ENCODE data around the gene MOB3B. TPM values are rescaled to one million over a fixed set of nuclear protein-coding genes. Genes with fewer than 3 reads are reported as not detected.

The MOB3B gene
- total and polyA plus RNA-seq, 2 of the 13 experiments (the other 11 are each of a cell fraction or from before 2014, with no cell fraction given) = 0.03 to 0.09 TPM

- no TSS peak for BruUV-seq (replicated peaks)
- TF ChIP-seq THAP11 (CRISPR knock-in tag; IDR thresholded peaks at IDR 0.05) = peak; percentile 35; the same call in 1 of the 2 replicates
- TF ChIP-seq HNRNPK (IDR thresholded peaks at IDR 0.05; ENCODE audit: low read depth, low read length, poor library complexity, severe bottlenecking) = no peak
- no peak for TF ChIP-seq ZNF570 (CRISPR knock-in tag; IDR thresholded peaks at IDR 0.05; ENCODE audit: borderline replicate concordance)
- TF ChIP-seq ZNF652 (CRISPR knock-in tag; IDR thresholded peaks at IDR 0.05; ENCODE audit: borderline replicate concordance, low read depth) = no peak
- peak; percentile 93 for TF ChIP-seq CEBPG (CRISPR knock-in tag; IDR thresholded peaks at IDR 0.05)
- TF ChIP-seq FOXA3 (CRISPR knock-in tag; IDR thresholded peaks at IDR 0.05) = peak; percentile 73
- TF ChIP-seq ZNF362 (CRISPR knock-in tag; IDR thresholded peaks at IDR 0.05; ENCODE audit: borderline replicate concordance) = no peak
- no peak for TF ChIP-seq CREB1 (IDR thresholded peaks at IDR 0.05)
- 0 out of 2 replicates have a peak, but pooled peaks have one; percentile 31 for TF ChIP-seq CREB1 (CRISPR knock-in tag; IDR thresholded peaks at IDR 0.05)
- TF ChIP-seq NFYC (CRISPR knock-in tag; IDR thresholded peaks at IDR 0.05) = no peak
- TF ChIP-seq DDIT3 (CRISPR knock-in tag; IDR thresholded peaks at IDR 0.05) = no peak
- TF ChIP-seq ISL2 (CRISPR knock-in tag; IDR thresholded peaks at IDR 0.05) = peak; percentile 25; the same call in 1 of the 2 replicates
- no peak for TF ChIP-seq FOXP1 (IDR thresholded peaks at IDR 0.05)
- peak; percentile 76 for TF ChIP-seq FOXP1 (CRISPR knock-in tag; IDR thresholded peaks at IDR 0.05)
- TF ChIP-seq ARID5B (CRISPR knock-in tag; IDR thresholded peaks at IDR 0.05) = peak; percentile 84
- peak; percentile 54; the same call in 1 of the 2 replicates for TF ChIP-seq CHD4 (IDR thresholded peaks at IDR 0.05; ENCODE audit: borderline replicate concordance, low read length)
- no peak for TF ChIP-seq SRSF9 (IDR thresholded peaks at IDR 0.05; ENCODE audit: borderline replicate concordance, insufficient read depth, low read depth, low read length, poor library complexity, severe bottlenecking)
- peak in 1 of 2 experiments; percentile 80; a peak in 2 of 4 replicates for TF ChIP-seq EP300 (IDR thresholded peaks at IDR 0.05; ENCODE audit: low read depth in 2 of 2, low read length in 2 of 2)
- no peak for TF ChIP-seq EP300 (CRISPR knock-in tag; IDR thresholded peaks at IDR 0.05; ENCODE audit: borderline replicate concordance)
- no peak for TF ChIP-seq REXO4 (CRISPR knock-in tag; IDR thresholded peaks at IDR 0.05; ENCODE audit: borderline replicate concordance)
- TF ChIP-seq NFIC (IDR thresholded peaks at IDR 0.05; ENCODE audit: low read length) = peak; percentile 61; the same call in 1 of the 2 replicates
- TF ChIP-seq RFX3 (CRISPR knock-in tag; IDR thresholded peaks at IDR 0.05) = no peak
These were observed 36.5 kb upstream of the MOB3B start for GRCh38 chr9:27566118-27566517.

More at GRCh38 chr9:27566118-27566517, 36.5 kb upstream of the MOB3B start:
- no peak overlapping the region for H2AFZ ChIP-seq (ENCODE audit: low read length)
- H3K9ac ChIP-seq (ENCODE audit: insufficient read depth, low read depth, low read length) = no peak overlapping the region
- H3K79me2 ChIP-seq (ENCODE audit: insufficient read depth, low read length) = no peaks in the 10 kb centered on the region
- H3K27ac ChIP-seq (ENCODE audit: extremely low read length, insufficient read depth, low read length) = peak overlapping the region; percentile 54
- ATAC-seq (peak; percentile 88), DNase-seq (ENCODE audit: low spot score) (peak; percentile 81), FAIRE-seq (no peak)
- in situ Hi-C loops (cut with HindIII; ENCODE audit: extremely low pct_ligation_motif_present, low pct_unique_long_range_greater_than_20kb) (no loop called here), intact Hi-C loops (cut with micrococcal nuclease; ENCODE audit: unreplicated experiment) (no loop called here)
- H3K4me1 ChIP-seq (ENCODE audit: insufficient read depth, low read length) = peaks cover 51% of the 10 kb centered on the region
- WGBS (ENCODE audit: low lambda C conversion rate) = 14% methylated on average over 1 of the region's 1 CpG
- H4K20me1 ChIP-seq (ENCODE audit: insufficient read depth, low read length) = no peaks in the 10 kb centered on the region
- ChIA-PET CTCF (ENCODE audit: low intra/inter-chr PET ratio, low total read pairs) (no interaction called here), POLR2A (no interaction called here)
- 0 out of 5 replicates have a peak, but pooled peaks cover 0 to 4% of the 10 kb centered on the region in 2 experiments for H3K36me3 ChIP-seq (replicated peaks in 1 of 2; ENCODE audit: control insufficient read depth in 1 of 2, insufficient read depth in 2 of 2, low read length in 2 of 2)
- H3K4me3 ChIP-seq (replicated peaks in 1 of 3; ENCODE audit: insufficient read depth in 1 of 3, low read depth in 2 of 3, low read length in 3 of 3) = no peak overlapping the region
- no peaks in the 10 kb centered on the region for H3K9me3 ChIP-seq (ENCODE audit: low read length)
- peak overlapping the region; percentile 13; the same call in 1 of the 2 replicates for H3K4me2 ChIP-seq (ENCODE audit: low read depth, low read length)
- no peaks in the 10 kb centered on the region for H3K27me3 ChIP-seq (ENCODE audit: control insufficient read depth in 1 of 2, insufficient read depth in 2 of 2, low read length in 2 of 2)

Measured in HepG2 (cell line).